ENCODE measurements around the gene CMTM7.
"Not testable (repeated sequence)": the region's sequence is repeated elsewhere in the genome, so short reads cannot be mapped to it uniquely, and the experiment has no call there.

CMTM7 gene

GRCh38 chr3:32434206-32434605, 42.6 kb downstream of the CMTM7 start:
- FAIRE-seq: no peak
- DNase-seq (ENCODE audit: insufficient read length, low spot score): no peak

- FAIRE-seq (no peak), DNase-seq (ENCODE audit: insufficient read length, low spot score) (no peak)
Measured at GRCh38 chr3:32435911-32436815, 44.5 kb downstream of the CMTM7 start.

- no peak for FAIRE-seq
Measured at GRCh38 chr3:32436816-32437189, 45.1 kb downstream of the CMTM7 start.

GRCh38 chr3:32437896-32438295, 46.2 kb downstream of the CMTM7 start:
- FAIRE-seq (no peak), DNase-seq (ENCODE audit: insufficient read length, low spot score) (no peak)

More at GRCh38 chr3:32436816-32437189, 45.1 kb downstream of the CMTM7 start:
- DNase-seq (ENCODE audit: insufficient read length, low spot score): no peak

- FAIRE-seq (no peak), DNase-seq (ENCODE audit: insufficient read length, low spot score) (no peak)
Measured at GRCh38 chr3:32438596-32439344, 47.1 kb downstream of the CMTM7 start.

- DNase-seq (ENCODE audit: insufficient read length, low spot score); FAIRE-seq: not testable (repeated sequence)
Measured at GRCh38 chr3:32439421-32439820, 47.8 kb downstream of the CMTM7 start.

- FAIRE-seq (no peak), DNase-seq (ENCODE audit: insufficient read length, low spot score) (no peak)
Measured at GRCh38 chr3:32440611-32441350, 49.1 kb downstream of the CMTM7 start.

GRCh38 chr3:32442766-32443165, 51.1 kb downstream of the CMTM7 start:
- FAIRE-seq (no peak), DNase-seq (ENCODE audit: insufficient read length, low spot score) (no peak)

GRCh38 chr3:32443478-32443877, 51.8 kb downstream of the CMTM7 start:
- FAIRE-seq (no peak), DNase-seq (ENCODE audit: insufficient read length, low spot score) (no peak)

GRCh38 chr3:32447865-32448400, 56.3 kb downstream of the CMTM7 start:
- no peak for FAIRE-seq
- DNase-seq (ENCODE audit: insufficient read length, low spot score): no peak

GRCh38 chr3:32448686-32449474, 57.2 kb downstream of the CMTM7 start:
- DNase-seq (ENCODE audit: insufficient read length, low spot score) (no peak), FAIRE-seq (no peak)

- no peak for DNase-seq (ENCODE audit: insufficient read length, low spot score)
- no peak for FAIRE-seq
Measured at GRCh38 chr3:32449691-32450090, 58.0 kb downstream of the CMTM7 start.

- no peak for FAIRE-seq
- DNase-seq (ENCODE audit: insufficient read length, low spot score): no peak
Measured at GRCh38 chr3:32450426-32450825, 58.8 kb downstream of the CMTM7 start.

- FAIRE-seq: no peak
Measured at GRCh38 chr3:32450992-32451659, 59.5 kb downstream of the CMTM7 start.

GRCh38 chr3:32452009-32452408, 60.4 kb downstream of the CMTM7 start:
- DNase-seq (ENCODE audit: insufficient read length, low spot score) (no peak), FAIRE-seq (no peak)

More at GRCh38 chr3:32450992-32451659, 59.5 kb downstream of the CMTM7 start:
- no peak for DNase-seq (ENCODE audit: insufficient read length, low spot score)

GRCh38 chr3:32453346-32453745, 61.7 kb downstream of the CMTM7 start:
- FAIRE-seq (no peak), DNase-seq (ENCODE audit: insufficient read length, low spot score) (no peak)

- DNase-seq (ENCODE audit: insufficient read length, low spot score) (no peak), FAIRE-seq (no peak)
Measured at GRCh38 chr3:32454111-32454510, 62.5 kb downstream of the CMTM7 start.

- no peak for FAIRE-seq
- DNase-seq (ENCODE audit: insufficient read length, low spot score): no peak
Measured at GRCh38 chr3:32454731-32455608, 63.3 kb downstream of the CMTM7 start.

Measured in HTR-8/SVneo (cell line).